HG03064 (cell line): ENCODE measurements around the gene AATK.

Experiments used
- ATAC-seq: cut with Tn5 transposase; IDR thresholded peaks from one replicate; pipeline ENCODE4 v1.9.1; 2021; ENCODE audit warnings: low read depth; ENCODE audit not compliant: unreplicated experiment

The AATK gene

GRCh38 chr17:81131486-81132196 is 34.4 kb downstream of the AATK start:
- no peak for ATAC-seq

GRCh38 chr17:81130385-81131361 is 35.3 kb downstream of the AATK start:
- ATAC-seq = no peak

GRCh38 chr17:81129711-81130367 is 36.2 kb downstream of the AATK start:
- ATAC-seq = no peak

- ATAC-seq = no peak
Observed at GRCh38 chr17:81129289-81129688, 36.7 kb downstream of the AATK start.

- no peak for ATAC-seq
Observed at GRCh38 chr17:81128774-81129173, 37.2 kb downstream of the AATK start.

GRCh38 chr17:81128338-81128737 is 37.7 kb downstream of the AATK start:
- ATAC-seq = no peak

- ATAC-seq = no peak
Observed at GRCh38 chr17:81127526-81128177, 38.4 kb downstream of the AATK start.

- ATAC-seq = no peak
Observed at GRCh38 chr17:81127133-81127455, 38.9 kb downstream of the AATK start.

GRCh38 chr17:81126281-81127132 is 39.5 kb downstream of the AATK start:
- no peak for ATAC-seq

- no peak for ATAC-seq
Observed at GRCh38 chr17:81125573-81126081, 40.4 kb downstream of the AATK start.

GRCh38 chr17:81124377-81124776 is 41.6 kb downstream of the AATK start:
- ATAC-seq = no peak

GRCh38 chr17:81123052-81124048 is 42.7 kb downstream of the AATK start:
- ATAC-seq = no peak

GRCh38 chr17:81121841-81122733 is 43.9 kb downstream of the AATK start:
- ATAC-seq = no peak

GRCh38 chr17:81120695-81121621 is 45.1 kb downstream of the AATK start:
- ATAC-seq = no peak

GRCh38 chr17:81120149-81120484 is 45.9 kb downstream of the AATK start:
- no peak for ATAC-seq
